ENCODE measurements around the gene DYSF. TPM values are rescaled to one million over a fixed set of nuclear protein-coding genes. Genes with fewer than 3 reads are reported as not detected.

The DYSF gene
- total RNA-seq, 1 experiment from 2014 or later, result 0.24 TPM

GRCh38 chr2:71643674-71644357 is 190.5 kb downstream of the DYSF start:
- no peaks in the 10 kb centered on the region for H3K4me1 ChIP-seq (ENCODE audit: insufficient read depth, low read length, poor library complexity, severe bottlenecking)
- H3K4me3 ChIP-seq (ENCODE audit: low read depth, low read length, poor library complexity, severe bottlenecking), result no peak overlapping the region
- no peaks in the 10 kb centered on the region for H3K27me3 ChIP-seq (replicated peaks; ENCODE audit: insufficient read depth, low read depth, low read length, poor library complexity)
- ChIA-PET CTCF (no interaction called here), POLR2A (ENCODE audit: low non-redundant PET) (no interaction called here)
- no TSS peak for BruUV-seq (replicated peaks)
- no peak for DNase-seq (ENCODE audit: low spot score)
- intact Hi-C loops (cut with micrococcal nuclease; ENCODE audit: unreplicated experiment), result no loop called here
- TF ChIP-seq, protein P1, sequence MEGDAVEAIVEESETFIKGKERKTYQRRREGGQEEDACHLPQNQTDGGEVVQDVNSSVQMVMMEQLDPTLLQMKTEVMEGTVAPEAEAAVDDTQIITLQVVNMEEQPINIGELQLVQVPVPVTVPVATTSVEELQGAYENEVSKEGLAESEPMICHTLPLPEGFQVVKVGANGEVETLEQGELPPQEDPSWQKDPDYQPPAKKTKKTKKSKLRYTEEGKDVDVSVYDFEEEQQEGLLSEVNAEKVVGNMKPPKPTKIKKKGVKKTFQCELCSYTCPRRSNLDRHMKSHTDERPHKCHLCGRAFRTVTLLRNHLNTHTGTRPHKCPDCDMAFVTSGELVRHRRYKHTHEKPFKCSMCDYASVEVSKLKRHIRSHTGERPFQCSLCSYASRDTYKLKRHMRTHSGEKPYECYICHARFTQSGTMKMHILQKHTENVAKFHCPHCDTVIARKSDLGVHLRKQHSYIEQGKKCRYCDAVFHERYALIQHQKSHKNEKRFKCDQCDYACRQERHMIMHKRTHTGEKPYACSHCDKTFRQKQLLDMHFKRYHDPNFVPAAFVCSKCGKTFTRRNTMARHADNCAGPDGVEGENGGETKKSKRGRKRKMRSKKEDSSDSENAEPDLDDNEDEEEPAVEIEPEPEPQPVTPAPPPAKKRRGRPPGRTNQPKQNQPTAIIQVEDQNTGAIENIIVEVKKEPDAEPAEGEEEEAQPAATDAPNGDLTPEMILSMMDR (conservative IDR thresholded peaks at IDR 0.05; ENCODE audit: low read depth, low read length), result no peak
- no peak for TF ChIP-seq EZH2 (IDR thresholded peaks at IDR 0.05; ENCODE audit: borderline replicate concordance, low read depth, low read length, poor library complexity, severe bottlenecking)
- peaks cover 4% of the 10 kb centered on the region for H3K9me3 ChIP-seq (ENCODE audit: low read depth, low read length, poor library complexity, severe bottlenecking)
- H3K27ac ChIP-seq (ENCODE audit: low read depth, low read length, poor library complexity, severe bottlenecking), result no peak overlapping the region
- no peaks in the 10 kb centered on the region for H3K36me3 ChIP-seq (ENCODE audit: insufficient read depth, low read length, poor library complexity, severe bottlenecking)

DNA sequence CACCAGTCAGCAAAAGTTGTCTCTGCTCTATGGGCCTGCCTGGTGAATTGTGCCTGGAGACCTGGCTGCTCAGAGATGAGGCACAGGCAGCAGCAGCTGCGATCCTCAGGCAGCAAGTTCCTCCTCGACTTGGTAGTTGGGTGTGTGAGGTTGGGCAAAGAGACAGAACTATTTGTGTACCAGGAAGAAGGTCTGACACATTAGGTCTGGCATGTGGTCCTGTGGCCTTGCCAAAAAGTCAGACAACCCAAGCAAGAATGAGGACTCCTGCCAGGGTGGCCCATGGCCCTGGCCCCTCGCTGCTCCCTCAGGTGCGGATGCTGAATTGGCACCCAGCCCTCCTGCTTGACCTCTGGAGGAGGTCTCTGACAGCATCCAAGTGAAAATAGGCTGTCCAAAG is 192.7 kb downstream of the DYSF start:
- no peaks in the 10 kb centered on the region for H3K27me3 ChIP-seq (replicated peaks; ENCODE audit: insufficient read depth, low read depth, low read length, poor library complexity)
- H3K27ac ChIP-seq (ENCODE audit: low read depth, low read length, poor library complexity, severe bottlenecking), result no peak overlapping the region
- no peak for DNase-seq (ENCODE audit: low spot score)
- H3K9me3 ChIP-seq (ENCODE audit: low read depth, low read length, poor library complexity, severe bottlenecking), result peaks cover 4% of the 10 kb centered on the region
- no peak for TF ChIP-seq EZH2 (IDR thresholded peaks at IDR 0.05; ENCODE audit: borderline replicate concordance, low read depth, low read length, poor library complexity, severe bottlenecking)
- TF ChIP-seq, protein P1 (conservative IDR thresholded peaks at IDR 0.05; ENCODE audit: low read depth, low read length), result no peak
- BruUV-seq (replicated peaks), result no TSS peak
- ChIA-PET CTCF (no interaction called here), POLR2A (ENCODE audit: low non-redundant PET) (no interaction called here)
- H3K4me3 ChIP-seq (ENCODE audit: low read depth, low read length, poor library complexity, severe bottlenecking), result no peak overlapping the region
- intact Hi-C loops (cut with micrococcal nuclease; ENCODE audit: unreplicated experiment), result no loop called here
- no peaks in the 10 kb centered on the region for H3K4me1 ChIP-seq (ENCODE audit: insufficient read depth, low read length, poor library complexity, severe bottlenecking)
- no peaks in the 10 kb centered on the region for H3K36me3 ChIP-seq (ENCODE audit: insufficient read depth, low read length, poor library complexity, severe bottlenecking)

GRCh38 chr2:71647356-71647755 is 194.0 kb downstream of the DYSF start:
- Histone ChIP-seq H3K9me3 (ENCODE audit: low read depth, low read length, poor library complexity, severe bottlenecking) (peaks cover 4% of the 10 kb centered on the region), H3K27ac (ENCODE audit: low read depth, low read length, poor library complexity, severe bottlenecking) (no peak overlapping the region), H3K36me3 (ENCODE audit: insufficient read depth, low read length, poor library complexity, severe bottlenecking) (no peaks in the 10 kb centered on the region), H3K4me1 (ENCODE audit: insufficient read depth, low read length, poor library complexity, severe bottlenecking) (no peaks in the 10 kb centered on the region), H3K27me3 (replicated peaks; ENCODE audit: insufficient read depth, low read depth, low read length, poor library complexity) (peaks cover 11% of the 10 kb centered on the region), H3K4me3 (ENCODE audit: low read depth, low read length, poor library complexity, severe bottlenecking) (no peak overlapping the region)
- intact Hi-C loops (cut with micrococcal nuclease; ENCODE audit: unreplicated experiment), result no loop called here
- BruUV-seq (replicated peaks), result no TSS peak
- no peak for DNase-seq (ENCODE audit: low spot score)
- POLR2A ChIA-PET (ENCODE audit: low non-redundant PET), result no interaction called here
- TF ChIP-seq, protein P1 (conservative IDR thresholded peaks at IDR 0.05; ENCODE audit: low read depth, low read length), result no peak
- no peak for TF ChIP-seq EZH2 (IDR thresholded peaks at IDR 0.05; ENCODE audit: borderline replicate concordance, low read depth, low read length, poor library complexity, severe bottlenecking)
- CTCF ChIA-PET, result no interaction called here
